Activated naive CD4-positive, alpha-beta T cell treated with Interleukin-2 at 50 U/mL for 16 hours (primary cell): ENCODE data around the gene EPHB4.
A peak's percentile ranks its signal among the peaks of the same experiment; 100 is the strongest.
"Not testable (repeated sequence)": the region's sequence is repeated elsewhere in the genome, so short reads cannot be mapped to it uniquely, and the experiment has no call there.

Source experiments
- DNase-seq: peaks from one replicate; pipeline ENCODE4 v3.0.0-alpha.2; 2020

The EPHB4 gene

DNA sequence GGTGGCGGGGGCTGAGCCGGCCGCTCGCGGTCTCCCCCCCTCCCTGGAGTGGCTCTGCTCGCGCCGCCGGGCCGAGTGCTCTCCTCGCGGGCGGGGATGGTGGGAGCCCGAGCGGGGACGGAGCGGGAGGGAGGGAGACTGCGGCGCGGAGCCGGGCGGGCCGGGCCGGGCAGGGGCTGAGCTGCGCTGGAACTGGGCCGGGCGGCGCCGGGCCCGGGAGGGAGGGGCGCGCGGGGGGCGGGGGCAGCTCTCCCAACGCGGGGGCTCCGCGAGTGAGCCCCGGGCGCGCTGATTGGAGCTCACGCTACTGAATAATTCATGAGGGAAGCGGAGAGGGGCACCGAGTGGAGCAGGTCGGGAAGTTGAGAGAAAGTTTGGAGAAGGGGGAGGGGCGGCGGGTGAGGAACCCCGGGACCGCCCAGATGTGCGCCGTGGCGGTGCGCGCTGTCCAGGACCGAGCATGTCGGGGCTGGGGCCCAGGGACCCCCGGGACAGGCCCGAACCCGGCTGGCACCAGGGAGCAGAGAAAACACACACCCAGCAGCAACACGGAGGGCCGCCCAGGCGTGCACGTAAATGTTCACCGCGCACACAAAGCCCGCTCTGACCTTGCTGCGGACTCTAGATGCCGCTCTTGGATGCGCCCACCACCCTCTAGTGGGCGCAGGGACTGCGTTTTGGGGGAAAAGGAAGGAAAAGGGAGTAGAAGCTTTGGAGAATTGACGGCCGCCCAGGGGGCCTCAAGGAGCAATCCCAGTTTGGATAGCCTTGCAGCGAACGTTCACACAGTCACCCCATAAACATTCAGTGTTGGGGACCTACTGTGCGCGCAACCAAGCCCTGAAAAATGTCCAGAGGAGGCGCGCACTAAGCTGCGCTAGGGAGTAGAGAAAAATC lies at the start of gene EPHB4:
EPHB4 (minus strand) TSS at position 194 of the 897 bp plus-strand sequence. CDS start 493 bp downstream, outside the sequence.
- no peak for DNase-seq

DNA sequence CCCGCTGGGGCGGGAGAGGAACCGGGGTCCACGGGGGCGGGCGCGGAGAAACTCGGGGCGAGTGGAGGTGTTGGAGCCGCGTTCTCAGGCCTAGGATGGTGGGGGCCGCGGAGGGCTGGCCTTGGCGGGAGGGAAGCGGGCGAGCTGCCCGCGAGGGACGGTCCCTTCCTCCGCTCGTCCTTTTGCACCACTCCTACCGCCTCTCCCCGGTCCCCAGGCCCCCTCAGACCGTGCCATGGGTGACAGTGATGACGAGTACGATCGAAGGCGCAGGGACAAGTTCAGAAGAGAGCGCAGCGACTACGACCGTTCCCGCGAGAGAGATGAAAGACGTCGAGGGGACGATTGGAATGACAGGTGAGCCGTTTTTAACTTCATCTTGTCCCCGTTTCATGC lies 48.0 kb upstream of the EPHB4 start:
- DNase-seq: peak; percentile 53

DNA sequence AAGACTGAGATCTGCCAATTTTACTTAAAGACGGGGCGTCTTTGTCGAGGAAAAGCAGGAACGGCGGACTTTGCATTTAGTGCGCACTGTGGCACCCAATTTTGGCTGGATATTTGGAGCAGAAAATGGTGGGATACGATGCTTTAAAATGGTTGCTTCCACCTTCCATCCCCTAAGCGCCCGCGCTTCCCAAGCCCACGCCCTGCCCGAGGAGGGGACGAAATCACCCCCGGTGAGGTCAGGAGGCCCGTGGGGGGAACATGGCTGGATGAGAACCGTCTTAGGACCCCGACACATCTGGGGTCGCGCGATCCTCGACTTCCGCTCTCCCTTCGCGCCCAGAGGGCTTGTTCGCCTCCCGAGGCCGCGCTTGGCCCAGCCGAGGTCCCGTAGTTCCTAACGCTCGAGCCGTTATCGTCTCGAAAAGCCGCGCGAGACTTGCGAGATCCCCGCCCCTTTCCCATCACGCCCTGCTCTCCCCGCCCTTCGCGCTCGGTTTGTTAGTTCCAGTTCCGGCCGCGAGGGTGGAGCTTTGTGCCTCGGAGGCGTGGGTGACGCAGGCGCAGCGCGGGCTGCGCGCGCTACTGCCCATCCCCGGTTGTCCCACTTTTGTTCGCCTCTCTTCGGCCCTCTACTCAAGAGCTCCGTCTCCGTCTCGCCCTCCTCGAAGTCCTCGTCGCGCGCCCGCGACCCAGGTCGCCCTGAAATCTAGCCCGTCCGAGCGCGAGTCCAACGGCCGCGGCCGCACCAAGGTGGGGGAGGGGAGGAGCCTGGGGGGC lies 47.4 kb upstream of the EPHB4 start, which contains the start of gene SRRT:
SRRT (plus strand) TSS at position 527 of the 779 bp plus-strand sequence. CDS start 488 bp downstream, outside the sequence.
- peak; percentile 99 for DNase-seq

DNA sequence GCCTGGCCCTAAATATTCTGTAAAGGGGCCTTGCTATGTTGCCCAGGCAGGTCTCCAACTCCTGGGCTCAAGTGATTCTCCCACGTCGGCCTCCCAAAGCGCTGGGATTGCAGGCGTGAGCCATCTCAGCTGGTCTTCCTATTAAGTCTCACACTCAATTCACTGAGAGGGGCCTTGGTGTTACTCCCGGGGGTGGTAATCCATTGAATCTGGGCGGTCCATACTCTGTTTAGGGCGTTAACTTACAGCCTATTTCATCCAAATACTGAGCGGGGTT lies 46.9 kb upstream of the EPHB4 start:
- no peak for DNase-seq

DNA sequence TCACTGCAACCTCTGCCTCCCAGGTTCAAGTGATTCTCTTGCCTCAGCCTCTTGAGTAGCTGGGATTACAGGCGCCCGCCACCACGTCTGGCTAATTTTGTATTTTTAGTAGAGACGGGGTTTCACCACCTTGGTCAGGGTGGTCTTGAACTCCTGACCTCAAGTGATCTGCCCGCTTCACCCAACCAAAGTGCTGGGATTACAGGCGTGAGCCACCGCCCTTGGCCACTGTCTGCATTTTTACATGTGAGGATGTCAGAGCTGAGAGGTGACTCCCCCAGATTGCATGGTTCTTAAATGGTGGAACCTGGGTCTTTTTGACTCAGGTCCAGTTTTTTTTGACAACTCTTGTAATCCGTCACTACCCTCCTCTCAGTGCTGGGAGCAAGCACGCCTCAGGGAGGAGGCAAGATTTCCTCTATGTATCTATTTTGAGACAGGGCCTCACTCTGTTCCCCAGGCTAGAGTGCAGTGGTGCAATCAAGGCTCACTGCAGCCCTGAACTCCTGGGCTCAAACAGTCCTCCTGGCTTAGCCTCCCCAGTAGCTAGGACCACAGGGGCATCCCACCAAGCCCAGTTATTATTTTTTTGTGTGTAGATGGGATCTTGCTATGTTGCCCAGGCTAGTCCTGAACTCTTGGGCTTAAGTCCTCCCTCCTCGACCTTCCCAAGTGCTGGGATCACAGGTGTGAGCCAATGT lies 46.4 kb upstream of the EPHB4 start:
- no peak for DNase-seq

DNA sequence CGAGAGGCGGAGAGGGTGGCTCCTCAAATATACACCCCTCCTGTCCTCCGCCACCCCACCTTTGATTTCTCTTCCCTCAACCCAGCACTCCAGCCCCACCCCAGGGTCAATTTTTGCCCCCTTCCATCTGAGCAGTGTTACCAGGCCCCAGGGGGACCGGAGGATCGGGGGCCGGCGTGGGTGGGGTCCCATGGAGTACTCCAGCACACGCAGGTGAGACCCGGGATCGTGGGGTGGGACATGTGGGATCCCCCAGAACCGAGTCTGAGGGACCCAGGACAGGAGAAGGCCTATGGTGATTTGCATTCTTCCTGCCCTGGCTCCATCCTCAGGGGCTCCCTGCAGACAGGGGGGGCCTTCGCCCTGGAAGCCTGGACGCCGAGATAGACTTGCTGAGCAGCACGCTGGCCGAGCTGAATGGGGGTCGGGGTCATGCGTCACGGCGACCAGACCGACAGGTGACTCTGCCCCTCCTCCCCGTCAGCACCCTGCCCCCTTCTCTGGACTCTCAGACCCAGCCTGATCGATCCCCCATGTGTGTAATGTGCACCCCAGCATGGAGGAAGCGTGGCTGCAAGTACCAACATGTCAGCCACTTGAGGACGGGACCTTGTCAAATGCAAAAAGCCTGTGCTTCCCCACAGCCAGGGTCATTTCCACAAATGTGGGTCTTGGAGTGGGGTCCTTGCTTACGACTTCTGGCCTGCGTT lies 40.6 kb upstream of the EPHB4 start:
- no peak for DNase-seq

DNA sequence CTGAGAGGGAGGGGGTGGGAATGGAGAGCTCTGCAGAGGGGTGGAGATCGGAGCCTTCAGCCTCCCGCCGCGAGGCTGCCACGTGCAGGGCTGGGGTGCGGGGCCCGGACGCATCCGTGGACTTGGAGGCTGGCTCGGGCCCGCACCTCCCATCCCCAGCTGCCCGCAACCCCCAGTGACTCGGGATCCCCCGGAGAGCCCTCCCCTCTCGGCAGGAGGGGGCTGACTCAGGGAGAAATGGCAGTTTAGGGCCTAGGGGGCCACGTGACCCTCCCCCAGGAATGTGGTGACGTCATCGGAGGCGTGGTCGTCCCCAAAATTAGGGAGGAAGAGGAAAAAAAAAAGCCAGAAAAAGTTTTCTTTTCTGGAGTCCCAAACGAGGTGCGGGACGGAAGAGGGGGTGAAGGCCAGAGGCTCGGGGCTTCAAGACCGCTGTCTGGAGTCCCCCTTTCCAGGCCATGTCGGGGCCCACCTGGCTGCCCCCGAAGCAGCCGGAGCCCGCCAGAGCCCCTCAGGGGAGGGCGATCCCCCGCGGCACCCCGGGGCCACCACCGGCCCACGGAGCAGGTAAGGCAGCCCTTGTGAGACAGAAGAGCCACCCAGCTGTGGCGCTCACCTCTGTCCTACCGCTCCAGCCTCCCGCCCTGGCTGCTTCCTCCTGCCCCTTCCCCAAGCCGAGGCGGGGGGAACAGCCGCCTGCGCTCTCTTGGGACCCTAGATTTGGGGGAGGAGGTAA lies 39.9 kb upstream of the EPHB4 start, which contains the start of gene TRIP6:
TRIP6 (plus strand) TSS at position 348 of the 736 bp plus-strand sequence; CDS start at position 459, 111 bp downstream.
- DNase-seq: peak; percentile 69

DNA sequence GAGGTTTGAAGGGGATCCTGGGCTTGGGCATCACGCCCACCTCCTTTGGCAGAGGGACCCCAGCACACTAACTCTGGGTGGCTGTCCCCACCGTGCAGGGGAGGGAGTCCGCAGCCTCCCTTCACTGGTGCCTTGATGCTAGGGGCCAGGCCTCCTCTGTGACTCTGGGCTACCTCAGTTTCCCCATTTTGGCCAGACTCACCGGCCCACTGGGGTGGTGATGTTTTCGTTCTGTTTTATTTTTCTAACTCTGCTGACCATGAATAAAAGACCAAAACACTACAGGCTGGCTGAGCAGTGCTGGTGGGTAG lies 39.4 kb upstream of the EPHB4 start:
- DNase-seq: no peak

DNA sequence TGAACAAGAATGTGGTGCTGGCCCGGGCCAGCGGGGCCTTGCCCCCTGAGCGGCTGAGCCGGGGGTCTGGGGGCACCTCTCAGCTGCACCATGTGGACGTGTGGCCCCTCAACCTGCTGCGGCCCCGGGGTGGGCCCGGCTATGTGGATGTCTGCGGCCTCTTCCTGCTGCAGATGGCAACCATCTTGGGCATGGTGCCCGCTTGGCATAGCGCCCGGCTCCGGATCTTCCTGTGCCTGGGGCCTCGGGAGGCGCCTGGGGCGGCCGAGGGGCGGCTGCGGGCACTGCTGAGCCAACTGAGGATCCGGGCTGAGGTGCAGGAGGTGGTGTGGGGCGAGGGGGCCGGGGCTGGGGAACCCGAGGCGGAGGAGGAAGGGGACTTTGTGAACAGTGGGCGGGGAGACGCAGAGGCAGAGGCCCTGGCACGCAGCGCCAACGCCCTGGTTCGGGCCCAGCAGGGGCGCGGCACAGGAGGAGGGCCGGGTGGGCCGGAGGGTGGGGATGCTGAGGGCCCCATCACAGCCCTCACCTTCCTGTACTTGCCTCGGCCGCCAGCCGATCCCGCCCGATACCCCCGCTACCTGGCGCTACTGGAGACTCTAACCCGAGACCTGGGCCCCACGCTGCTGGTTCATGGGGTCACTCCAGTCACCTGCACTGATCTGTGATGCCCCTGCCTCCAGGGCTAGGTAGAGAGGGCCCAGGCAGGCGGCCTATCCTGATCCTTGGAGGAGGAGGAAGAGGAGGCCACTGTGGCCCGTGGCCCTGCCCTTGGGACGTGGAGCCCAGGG lies 38.8 kb upstream of the EPHB4 start:
- DNase-seq: no peak

DNA sequence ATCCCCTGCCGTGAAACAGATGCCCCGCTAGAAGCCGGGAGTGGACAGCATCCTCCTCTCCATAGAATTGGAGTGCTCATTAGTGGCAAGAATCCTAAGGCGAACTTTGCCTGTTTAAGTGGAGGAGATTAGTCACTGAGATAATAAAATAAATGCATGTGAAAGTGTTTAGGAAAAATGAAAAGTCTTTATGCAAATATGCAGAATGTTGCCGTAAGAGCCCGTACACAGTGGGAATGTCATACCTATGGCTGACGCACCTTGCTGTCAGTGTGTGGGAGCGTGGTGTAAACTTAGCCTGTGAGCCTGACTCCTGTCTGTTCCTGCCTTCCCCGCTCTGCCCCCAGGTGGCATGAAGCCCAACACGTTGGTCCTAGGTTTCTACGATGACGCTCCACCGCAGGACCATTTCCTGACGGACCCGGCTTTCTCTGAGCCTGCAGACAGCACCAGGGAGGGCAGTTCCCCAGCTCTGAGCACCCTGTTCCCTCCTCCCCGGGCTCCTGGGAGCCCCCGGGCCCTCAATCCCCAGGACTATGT lies 38.1 kb upstream of the EPHB4 start:
- DNase-seq: no peak

DNA sequence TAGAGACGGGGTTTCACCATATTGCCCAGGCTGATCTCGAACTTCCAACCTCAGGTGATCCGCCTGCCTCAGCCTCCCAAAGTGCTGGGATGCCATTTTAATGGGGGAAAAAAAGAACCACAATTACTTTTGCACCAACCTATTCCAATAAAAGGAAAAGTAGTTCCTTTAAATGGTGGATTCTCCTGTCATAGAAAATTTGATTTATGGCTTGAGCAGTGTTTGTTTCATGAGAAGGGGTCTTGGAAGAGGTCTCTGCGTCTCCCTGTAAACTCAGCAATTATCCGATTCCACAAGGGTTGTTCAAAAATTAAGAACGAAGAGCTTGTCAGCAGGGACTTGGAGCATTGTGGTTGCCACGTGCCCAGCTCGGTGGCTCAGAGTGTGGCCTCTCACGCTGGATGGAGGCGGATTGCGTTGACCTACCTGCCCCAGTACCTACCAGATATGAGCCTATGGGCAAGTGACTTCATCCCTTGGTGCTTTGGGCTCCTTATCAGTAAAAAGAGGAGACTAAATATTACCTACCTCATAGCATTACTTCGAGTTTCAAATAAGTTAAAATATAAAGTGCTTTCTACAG lies 37.0 kb upstream of the EPHB4 start:
- no peak for DNase-seq

DNA sequence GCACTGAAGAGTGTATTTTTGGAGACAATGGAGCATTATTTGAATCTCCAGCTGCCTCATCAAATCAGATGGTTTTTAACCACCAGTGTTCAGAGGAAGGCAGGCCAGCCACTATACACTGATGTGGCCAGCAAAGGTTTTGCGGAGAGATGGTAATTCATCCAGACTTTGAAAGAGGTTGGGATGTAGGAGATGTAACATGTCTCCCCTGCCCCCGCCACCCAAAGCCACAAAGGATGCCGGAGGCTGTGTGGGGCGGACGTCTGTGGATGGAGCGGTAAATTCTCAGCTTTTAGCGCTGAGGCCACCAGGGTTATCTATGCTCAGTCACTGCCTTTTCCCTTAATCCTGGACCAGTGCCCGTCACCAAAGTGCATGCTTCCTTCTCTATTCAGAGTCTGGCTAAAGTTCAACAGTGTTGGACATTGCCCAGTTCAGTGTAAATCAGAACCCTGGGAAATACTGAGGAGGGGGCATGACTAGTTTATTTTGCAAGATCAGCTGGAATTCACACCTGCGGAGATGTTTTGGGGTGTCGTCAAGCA lies 36.2 kb upstream of the EPHB4 start:
- DNase-seq: no peak

DNA sequence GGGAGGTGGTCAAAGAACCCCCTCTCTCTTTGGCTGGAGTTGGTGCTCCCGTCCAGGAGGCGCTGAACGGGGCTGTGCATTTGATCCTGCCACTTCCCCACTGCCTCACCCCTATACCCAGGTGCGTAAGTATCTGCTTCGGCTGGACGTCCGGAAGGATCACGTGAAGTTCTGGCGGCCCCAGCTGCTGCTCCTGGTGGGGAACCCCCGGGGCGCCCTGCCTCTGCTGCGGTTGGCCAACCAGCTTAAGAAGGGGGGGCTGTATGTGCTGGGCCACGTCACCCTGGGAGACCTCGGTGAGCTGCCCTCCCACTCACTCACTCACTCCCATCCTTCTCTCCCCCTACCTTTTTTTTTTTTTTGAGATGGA lies 34.3 kb upstream of the EPHB4 start:
- no peak for DNase-seq

DNA sequence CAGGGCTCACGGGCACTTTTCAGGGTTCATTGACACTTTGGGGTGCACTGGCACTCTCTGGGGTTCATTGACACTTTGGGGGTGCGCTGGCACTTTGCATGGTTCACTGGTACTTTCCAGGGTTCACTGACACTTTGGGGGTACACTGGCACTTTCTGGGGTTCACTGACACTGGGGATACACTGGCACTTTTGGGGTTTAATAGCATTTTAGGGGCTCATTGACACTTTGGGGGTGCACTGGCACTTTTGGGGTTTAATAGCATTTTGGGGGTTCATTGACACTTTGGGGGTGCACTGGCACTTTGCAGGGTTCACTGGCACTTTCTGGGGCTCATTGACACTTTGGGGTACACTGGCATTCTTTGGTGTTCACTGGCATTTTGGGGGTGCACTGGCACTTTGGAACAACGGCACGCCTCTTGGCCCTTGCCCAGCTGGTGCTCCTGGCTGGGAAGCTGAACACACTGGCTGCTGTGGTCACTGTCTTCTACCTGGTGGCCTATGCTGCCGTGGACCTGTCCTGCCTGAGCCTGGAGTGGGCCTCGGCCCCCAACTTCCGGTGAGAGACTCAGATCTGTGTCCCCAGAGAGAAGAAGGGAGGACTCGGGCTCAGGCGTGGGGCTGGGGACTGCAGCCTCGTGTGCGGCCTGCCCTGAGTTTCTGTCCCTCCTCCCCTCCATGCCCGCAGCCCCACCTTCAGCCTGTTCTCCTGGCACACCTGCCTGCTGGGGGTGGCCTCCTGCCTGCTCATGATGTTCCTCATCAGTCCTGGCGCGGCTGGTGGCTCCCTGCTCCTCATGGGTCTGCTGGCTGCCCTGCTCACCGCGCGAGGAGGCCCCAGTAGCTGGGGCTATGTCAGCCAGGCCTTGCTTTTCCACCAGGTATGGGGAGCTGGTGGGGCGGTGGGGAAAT lies 33.6 kb upstream of the EPHB4 start:
- DNase-seq: no peak

DNA sequence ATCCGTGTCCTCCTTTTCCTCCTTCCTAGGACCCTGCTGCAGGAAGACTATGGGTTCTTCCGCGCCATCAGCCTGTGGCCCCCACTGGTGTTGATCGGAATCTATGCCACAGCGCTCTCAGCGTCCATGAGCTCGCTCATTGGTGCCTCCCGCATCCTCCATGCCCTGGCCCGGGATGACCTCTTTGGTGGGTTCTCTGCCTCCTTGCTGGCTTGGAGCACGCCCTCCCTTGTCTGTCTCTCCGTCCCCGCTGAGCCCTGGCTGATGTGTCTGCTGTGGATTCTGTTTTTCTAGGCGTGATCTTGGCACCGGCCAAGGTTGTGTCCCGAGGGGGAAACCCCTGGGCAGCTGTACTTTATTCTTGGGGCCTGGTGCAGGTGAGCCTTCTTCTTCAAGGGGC lies 32.5 kb upstream of the EPHB4 start:
- no peak for DNase-seq

DNA sequence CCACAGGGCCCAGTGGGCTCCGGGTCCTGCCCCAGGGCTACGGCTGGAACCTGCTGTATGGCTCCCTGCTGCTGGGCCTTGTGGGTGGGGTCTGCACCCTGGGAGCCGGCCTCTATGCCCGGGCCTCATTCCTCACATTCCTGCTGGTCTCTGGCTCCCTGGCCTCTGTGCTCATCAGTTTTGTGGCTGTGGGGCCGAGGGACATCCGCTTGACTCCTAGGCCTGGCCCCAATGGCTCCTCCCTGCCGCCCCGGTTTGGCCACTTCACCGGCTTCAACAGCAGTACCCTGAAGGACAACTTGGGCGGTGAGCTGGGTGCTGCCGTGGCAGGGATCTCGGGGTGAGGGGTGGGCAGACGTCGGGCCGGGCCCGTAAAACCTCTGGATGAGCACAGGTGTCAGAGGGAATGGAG lies 29.6 kb upstream of the EPHB4 start:
- no peak for DNase-seq

DNA sequence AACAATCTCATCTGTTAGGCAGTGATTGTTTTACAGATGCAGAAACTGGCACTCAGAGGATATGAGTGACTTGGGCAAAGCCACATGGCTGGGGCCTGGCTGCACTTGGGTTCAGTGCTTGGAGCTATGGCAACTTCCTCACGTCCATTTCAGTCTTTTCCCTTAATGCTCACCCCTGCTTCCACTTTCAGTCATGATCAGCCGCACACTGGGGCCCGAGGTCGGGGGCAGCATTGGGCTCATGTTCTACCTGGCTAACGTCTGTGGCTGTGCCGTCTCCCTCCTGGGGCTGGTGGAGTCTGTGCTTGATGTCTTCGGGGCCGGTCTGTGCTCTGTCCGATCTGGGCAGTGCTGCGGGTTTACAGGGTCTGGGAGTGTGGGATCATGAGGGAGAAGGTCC lies 28.2 kb upstream of the EPHB4 start:
- DNase-seq: no peak

DNA sequence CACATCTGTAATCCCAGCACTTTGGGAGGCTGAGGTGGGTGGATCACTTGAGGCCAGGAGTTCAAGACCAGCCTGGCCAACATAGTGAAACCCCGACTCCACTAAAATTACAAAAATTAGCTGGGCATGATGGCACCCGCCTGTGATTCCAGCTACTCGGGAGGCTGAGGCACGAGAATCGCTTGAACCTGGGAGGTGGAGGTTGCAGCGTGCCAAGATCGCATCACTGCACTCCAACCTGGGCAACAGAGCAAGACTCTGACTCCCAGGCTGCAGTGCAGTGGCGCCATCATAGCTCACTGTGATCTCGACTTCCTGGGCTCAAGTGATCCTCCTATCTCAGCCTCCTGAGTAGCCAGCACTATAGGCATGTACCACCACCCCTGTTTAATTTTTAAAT lies 27.6 kb upstream of the EPHB4 start:
- not testable (repeated sequence) for DNase-seq
